ENCODE measurements around the gene CHI3L2.
A peak's percentile ranks its signal among the peaks of the same experiment; 100 is the strongest.

The CHI3L2 gene

GRCh38 chr1:111227434-111227833, at the start of gene CHI3L2:
CHI3L2 (plus strand) TSS chr1:111227713; CDS start chr1:111227730, 17 bp downstream.
- DNase-seq, result no peak

DNA sequence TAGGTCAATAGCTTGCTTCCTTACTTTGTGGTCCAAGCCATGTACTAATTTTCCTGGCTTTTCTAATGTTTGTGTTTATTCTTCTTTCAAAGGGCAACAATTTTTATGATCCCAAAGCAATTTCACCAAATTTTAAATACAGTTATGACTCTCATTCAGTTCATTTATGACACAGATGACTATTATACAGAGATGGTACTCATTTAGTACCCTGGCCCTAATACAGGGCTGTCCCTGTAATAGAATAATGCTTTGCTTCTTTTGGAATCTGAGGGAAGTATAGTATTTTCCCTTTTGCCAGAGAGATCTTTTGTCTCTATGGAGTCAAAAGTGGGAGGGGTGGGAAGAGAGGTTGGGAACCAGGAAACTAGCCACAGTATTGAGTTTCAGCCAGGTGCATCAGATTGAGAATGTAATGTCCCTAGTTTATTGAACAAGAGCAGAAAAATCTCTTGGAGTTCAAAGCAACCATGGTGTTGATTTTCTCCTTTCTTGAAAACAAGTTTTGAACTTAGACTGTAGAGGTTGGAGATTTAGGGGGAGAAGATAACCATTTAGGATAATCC, 47.5 kb upstream of the CHI3L2 start:
- DNase-seq, result no peak

- DNase-seq, result no peak
Measured at GRCh38 chr1:111182052-111182451, 45.5 kb upstream of the CHI3L2 start.

DNA sequence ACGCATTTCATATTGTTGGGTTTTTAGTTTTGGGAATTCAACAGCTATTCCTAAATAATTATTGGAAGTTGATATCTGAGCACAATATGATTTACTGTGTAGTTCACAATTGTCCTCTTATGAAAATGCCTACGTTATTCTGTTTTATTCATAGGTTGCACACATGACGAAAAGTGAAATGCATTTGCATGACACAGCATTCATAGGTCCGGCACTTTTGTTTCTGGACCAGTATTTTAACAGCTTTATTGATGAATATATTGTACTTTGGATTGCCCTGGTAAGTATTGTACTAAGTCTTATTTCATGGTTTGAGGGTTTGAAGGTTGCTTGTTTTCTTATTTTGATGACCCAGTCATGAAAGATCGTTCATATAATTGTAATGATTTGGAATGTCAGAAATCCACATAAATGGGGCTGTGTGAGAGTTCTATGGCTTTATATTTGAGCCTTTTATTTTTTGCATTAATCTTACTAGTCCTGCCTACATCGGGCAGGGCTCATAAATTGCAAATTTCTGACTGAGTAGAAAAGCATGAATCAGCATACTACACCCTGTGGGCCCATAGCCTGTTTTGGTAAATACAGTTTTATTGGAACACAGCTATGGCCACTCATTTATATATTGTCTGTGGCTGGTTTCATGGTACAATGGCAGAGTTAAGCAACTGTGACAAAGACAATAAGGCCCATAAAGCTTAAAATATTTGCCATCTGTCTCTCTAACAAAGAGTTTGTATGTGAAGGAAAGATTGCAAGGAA, 44.0 kb upstream of the CHI3L2 start:
- no peak for DNase-seq

- DNase-seq, result no peak
Measured at GRCh38 chr1:111184663-111185062, 42.9 kb upstream of the CHI3L2 start.

GRCh38 chr1:111190931-111191451, 36.5 kb upstream of the CHI3L2 start:
- no peak for DNase-seq

- DNase-seq, result no peak
Measured at GRCh38 chr1:111191496-111191895, 36.0 kb upstream of the CHI3L2 start.

DNA sequence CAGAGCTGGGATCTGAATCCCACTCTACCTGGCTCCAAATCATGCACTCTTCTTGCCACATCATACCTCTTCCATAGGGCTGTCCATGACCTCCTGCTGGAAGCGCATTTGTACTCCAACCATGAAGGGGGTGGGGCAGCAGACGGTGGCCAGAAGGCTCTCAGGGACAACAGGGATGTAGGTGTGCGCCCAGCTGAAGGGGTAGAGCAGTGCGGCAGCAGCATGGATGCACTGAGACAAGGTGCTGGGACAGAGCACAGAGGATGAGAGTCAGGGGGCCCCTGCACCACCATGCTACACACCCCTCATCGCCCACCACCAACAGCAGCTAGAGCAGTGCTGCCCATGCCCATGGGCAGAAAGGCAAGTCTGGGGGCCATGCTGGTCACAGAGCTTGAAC, 35.4 kb upstream of the CHI3L2 start:
- no peak for DNase-seq

DNA sequence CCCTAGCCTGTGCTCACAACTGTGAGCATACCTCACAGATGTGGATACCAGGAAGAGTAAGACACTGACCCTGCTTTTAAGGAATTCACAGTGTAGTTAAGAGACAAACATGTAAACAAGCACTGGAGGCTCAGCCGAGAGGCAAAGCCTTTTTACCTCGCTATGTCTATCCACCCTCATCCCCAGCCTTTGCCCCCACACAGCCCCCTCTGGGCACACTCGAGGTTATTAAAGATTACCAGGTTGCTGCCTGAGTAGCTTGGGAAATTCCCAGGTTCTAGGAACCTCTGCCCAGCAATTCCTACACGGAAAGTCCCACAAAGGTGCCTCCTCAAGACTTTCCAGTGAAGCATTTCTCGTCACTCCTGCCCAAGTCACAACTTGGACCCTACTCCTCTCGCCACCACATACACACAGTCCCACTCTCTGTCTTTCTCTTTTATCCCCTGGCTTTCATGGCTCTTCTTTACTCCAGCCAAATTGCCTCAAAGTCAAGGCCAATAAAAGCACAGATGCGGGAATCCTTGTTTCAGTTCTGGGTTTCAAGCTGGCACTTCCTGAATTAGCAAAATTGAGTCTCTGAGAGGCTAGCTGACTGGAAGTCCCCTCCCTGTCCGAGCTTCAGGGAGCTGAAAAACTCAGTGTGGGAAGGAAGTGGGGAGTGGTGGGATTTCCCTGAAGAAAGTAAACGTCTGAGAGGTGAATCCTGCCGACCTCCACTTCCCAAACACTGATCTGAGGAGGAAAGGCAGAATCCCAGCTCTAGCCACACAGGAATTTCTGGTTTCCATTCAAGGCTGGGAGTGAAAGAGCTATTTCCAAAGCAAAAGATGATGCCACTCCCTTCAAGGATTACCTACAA, 34.6 kb upstream of the CHI3L2 start:
- DNase-seq, result no peak

DNA sequence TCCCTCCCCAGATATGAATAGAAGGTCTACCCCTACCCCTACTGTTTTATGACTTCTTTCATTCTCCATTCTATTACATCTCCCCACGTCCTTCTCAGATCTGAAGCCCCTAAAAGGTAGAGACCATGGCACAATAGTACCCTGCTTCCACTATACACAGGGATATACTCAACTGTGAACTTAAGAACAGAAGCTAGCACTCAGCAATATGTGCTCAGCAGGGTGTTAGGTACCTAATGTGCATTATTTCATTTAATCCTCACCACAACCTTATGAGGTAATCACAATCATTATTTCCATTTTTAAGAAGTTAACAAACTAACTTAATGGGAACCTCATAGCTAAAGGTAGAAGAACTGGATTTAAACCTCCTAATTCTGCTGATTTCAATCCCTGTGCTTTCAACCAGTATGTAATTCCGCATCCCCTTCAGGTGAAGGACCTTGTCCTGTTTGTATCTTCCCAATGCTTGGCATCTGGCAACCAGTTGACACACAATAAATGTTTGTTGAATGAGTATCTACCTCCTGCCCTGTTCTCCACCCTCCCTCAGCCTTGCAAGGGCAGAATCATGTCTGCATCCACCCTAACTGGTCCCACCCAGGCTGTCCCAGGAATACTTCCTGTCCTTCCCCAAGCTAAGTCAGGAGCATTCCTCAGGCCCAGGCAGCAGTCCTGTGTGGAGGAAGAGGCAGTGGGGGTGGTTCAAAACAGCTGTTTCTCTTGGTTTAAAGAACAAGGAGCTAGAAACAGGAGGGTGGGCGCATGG, 33.6 kb upstream of the CHI3L2 start:
- no peak for DNase-seq

DNA sequence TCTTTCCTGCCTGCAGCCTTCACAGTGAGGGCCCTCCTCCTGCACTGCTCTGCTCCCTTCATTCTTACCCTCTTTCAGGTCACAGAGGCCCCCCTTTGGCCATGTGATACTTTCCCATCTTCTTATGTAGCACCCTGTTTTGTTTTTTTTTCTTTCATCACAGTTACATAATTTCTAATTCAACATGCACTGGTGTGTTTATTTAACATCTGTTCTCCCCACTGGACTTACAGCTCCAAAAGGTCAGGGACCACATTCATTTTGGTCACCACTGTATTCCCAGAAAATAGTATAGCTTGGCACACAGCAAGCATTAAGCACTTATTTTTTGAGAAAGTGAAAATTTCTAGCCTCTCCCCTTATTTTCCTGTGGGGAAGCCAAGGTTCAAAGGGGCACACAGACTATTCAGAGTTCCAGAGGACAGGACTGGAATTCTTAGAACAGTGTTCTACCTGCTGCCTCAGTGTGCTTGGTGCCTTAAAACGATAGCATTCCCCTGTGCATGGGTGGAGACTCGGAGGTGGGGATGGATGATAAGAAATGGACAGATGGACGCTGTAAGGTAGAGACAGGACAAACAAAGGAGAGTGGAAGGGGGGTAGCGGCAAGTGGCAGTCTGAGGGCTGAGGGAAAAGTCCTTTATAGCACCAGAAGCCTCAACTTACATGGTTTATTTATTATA, 32.4 kb upstream of the CHI3L2 start:
- no peak for DNase-seq

GRCh38 chr1:111196213-111196612, 31.3 kb upstream of the CHI3L2 start:
- DNase-seq, result no peak

- peak; percentile 84 for DNase-seq
Measured at GRCh38 chr1:111197598-111198284, 29.8 kb upstream of the CHI3L2 start.

DNA sequence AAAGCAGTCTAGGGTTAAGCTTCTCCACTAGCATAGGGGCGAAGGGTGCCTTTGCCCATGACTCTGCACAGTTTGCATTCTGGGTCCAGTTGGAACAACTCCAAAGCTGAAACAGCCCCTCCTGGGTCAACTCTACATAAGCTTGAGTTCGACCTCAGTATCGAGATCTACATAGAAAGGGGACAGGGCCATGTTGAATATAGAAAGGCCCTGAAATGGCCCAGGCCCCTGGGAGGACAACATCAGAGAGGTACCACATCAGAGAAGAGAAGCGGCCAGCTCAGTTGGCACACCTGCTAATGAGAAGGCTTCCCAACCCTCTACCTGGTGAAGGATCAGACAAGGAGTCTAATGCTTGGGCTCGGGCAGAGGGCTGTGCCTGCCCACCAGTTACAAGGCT, 28.7 kb upstream of the CHI3L2 start:
- no peak for DNase-seq

DNA sequence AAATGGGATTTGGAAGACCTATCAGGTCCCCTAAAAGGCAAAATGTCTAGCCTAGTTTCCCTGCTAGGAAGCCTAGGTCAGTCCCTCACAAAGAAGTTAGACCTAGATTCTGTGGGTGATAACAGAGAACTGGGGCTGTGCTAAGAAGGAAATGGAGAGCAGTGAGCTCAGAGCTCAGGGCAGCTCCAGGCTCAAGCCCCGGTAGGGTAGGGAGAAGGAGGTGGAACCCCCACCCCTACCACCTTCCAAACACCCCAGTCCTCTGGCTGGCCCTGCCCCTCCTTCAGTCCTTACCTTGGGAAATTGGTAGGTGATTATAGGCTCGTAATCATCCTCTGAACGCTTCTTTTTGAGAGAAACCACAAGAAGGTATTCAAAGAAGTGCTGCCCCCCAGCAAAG, 28.2 kb upstream of the CHI3L2 start:
- peak; percentile 46 for DNase-seq

GRCh38 chr1:111199881-111200801, 27.4 kb upstream of the CHI3L2 start, which contains the start of gene DENND2D:
DENND2D (minus strand) TSS chr1:111200646; CDS start chr1:111200459, 187 bp downstream.
- DNase-seq, result peak; percentile 82

DNA sequence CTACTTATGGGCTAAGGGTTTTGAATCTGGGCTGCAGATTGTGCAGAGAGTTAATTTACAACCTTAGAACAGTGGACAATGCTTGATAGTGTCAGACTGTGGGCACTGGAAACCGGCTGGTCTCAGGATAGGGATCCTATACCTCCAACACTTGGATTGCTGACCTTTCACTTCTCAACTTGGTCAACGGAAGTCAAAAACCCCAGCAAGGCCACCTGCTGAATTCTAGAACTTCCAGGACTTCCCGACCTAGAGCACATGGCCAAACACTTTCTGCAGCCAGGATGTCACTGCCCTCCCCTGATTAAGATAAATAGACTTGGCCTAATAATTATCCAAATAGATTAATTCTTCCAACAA, 26.7 kb upstream of the CHI3L2 start:
- no peak for DNase-seq

DNA sequence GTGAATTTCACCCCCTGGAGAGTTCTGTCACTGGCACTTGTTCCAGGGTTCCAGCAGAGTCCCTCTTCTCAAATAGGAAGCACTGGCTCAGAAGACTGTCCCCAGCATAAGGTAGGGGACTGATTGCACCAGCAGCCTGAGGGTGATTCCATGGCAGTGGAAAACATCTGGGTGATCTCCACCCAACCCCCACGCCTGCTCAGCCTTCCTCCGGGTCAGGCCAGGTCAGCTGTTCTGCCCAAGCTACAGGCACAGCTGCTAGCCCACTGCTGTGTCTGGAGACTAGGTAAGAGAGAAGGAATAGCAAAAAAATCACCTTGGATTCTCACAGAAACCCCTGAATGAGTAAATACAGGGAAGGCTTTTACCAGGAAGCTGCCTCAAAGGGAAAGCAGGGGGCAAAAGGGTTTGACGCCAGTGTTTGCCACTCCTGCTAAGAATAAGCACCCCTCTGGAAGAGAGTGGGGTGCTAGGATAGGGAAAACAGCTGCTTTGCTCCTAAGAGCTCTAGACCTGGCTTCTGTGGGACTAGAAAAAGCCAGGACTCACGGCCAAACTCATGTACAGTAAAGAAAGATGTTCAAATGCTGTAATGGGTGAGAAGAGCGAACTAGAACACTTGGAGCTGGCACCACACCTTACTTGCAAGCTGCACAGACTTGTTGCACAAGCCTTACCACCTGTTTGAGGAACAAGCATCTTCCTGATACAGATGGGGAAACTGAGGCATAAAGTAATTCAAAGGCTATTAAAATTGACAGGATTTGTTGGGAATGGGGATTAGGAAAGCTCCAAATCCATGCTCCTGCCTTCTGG, 26.0 kb upstream of the CHI3L2 start:
- no peak for DNase-seq

- DNase-seq, result no peak
Measured at GRCh38 chr1:111202366-111202706, 25.2 kb upstream of the CHI3L2 start.
